Measurements from ENCODE around the gene MGAT4A.
"Not testable (repeated sequence)": the region's sequence is repeated elsewhere in the genome, so short reads cannot be mapped to it uniquely, and the experiment has no call there.

Gene MGAT4A

GRCh38 chr2:98730053-98730706, 752 bp downstream of the MGAT4A start:
- no peak for DNase-seq (ENCODE audit: low spot score)

- no peak for DNase-seq (ENCODE audit: low spot score)
Observed at GRCh38 chr2:98729652-98730051, 1.3 kb downstream of the MGAT4A start.

GRCh38 chr2:98728088-98728718, 2.7 kb downstream of the MGAT4A start:
- not testable (repeated sequence) for DNase-seq (ENCODE audit: low spot score)

GRCh38 chr2:98727369-98728087, 3.4 kb downstream of the MGAT4A start:
- no peak for DNase-seq (ENCODE audit: low spot score)

GRCh38 chr2:98726735-98727368, 4.1 kb downstream of the MGAT4A start:
- DNase-seq (ENCODE audit: low spot score), result no peak

GRCh38 chr2:98726205-98726604, 4.7 kb downstream of the MGAT4A start:
- peak; percentile 51 for DNase-seq (ENCODE audit: low spot score)

GRCh38 chr2:98720286-98720685, 10.6 kb downstream of the MGAT4A start:
- DNase-seq (ENCODE audit: low spot score), result no peak

GRCh38 chr2:98717621-98718020, 13.3 kb downstream of the MGAT4A start:
- no peak for DNase-seq (ENCODE audit: low spot score)

GRCh38 chr2:98716786-98717185, 14.1 kb downstream of the MGAT4A start:
- DNase-seq (ENCODE audit: low spot score), result no peak

GRCh38 chr2:98715812-98716451, 15.0 kb downstream of the MGAT4A start:
- no peak for DNase-seq (ENCODE audit: low spot score)

- DNase-seq (ENCODE audit: low spot score), result no peak
Observed at GRCh38 chr2:98713332-98714015, 17.5 kb downstream of the MGAT4A start.

GRCh38 chr2:98712145-98712544, 18.8 kb downstream of the MGAT4A start:
- no peak for DNase-seq (ENCODE audit: low spot score)

GRCh38 chr2:98711506-98711905, 19.4 kb downstream of the MGAT4A start:
- DNase-seq (ENCODE audit: low spot score), result no peak

GRCh38 chr2:98710734-98711133, 20.2 kb downstream of the MGAT4A start:
- DNase-seq (ENCODE audit: low spot score), result no peak

GRCh38 chr2:98709535-98709934, 21.4 kb downstream of the MGAT4A start:
- no peak for DNase-seq (ENCODE audit: low spot score)

GRCh38 chr2:98708396-98709186, 22.3 kb downstream of the MGAT4A start:
- DNase-seq (ENCODE audit: low spot score), result no peak

GRCh38 chr2:98706591-98706990, 24.3 kb downstream of the MGAT4A start:
- DNase-seq (ENCODE audit: low spot score), result no peak

GRCh38 chr2:98705333-98705617, 25.7 kb downstream of the MGAT4A start:
- DNase-seq (ENCODE audit: low spot score), result no peak

GRCh38 chr2:98704499-98705332, 26.2 kb downstream of the MGAT4A start:
- DNase-seq (ENCODE audit: low spot score), result no peak

- DNase-seq (ENCODE audit: low spot score), result no peak
Observed at GRCh38 chr2:98703738-98704137, 27.2 kb downstream of the MGAT4A start.

All from kidney capillary endothelial cell (primary cell).